HepG2 (cell line): Measurements from ENCODE around the gene NAV3. TPM values are rescaled to one million over a fixed set of nuclear protein-coding genes. Genes with fewer than 3 reads are reported as not detected.

ENCODE experiments used
- ATAC-seq: fragments of 200-7000 bp; cut with Tn5 transposase; 3 replicates; pipeline ENCODE4 v1.9.1; 2020; ENCODE audit warnings: mild to moderate bottlenecking, moderate library complexity
- BruUV-seq: library from RNA; stranded (reverse); fragments of 400-500 nt; replicated peaks from 2 replicates; lab custom pipeline; 2021; lab: Mats Ljungman, UMichigan
- CTCF ChIA-PET: fragments of 300-600 bp; formaldehyde crosslinking; extraction: SDS; loops from one replicate; lab custom pipeline; 2021; ENCODE audit warnings: low total read pairs, inconsistent platforms, low intra/inter-chr PET ratio; lab: Yijun Ruan, JAX
- POLR2A ChIA-PET: fragments of 350-600 bp; sonication (Branson Sonifier 250); formaldehyde crosslinking; loops from one replicate; lab custom pipeline; 2020; ENCODE audit warnings: antibody characterized with exemption, inconsistent platforms; lab: Yijun Ruan, JAX
- DNase-seq: peaks from one replicate; pipeline ENCODE4 v3.0.0-alpha.2; 2015; ENCODE audit warnings: low spot score
- FAIRE-seq: peaks from 3 replicates; lab custom pipeline; 2011; peaks lifted over from hg19 to GRCh38; lab: Jason Lieb, UNC
- H2AFZ ChIP-seq: one replicate; pipeline ENCODE4 v1.6.1; 2011; ENCODE audit warnings: low read length, inconsistent platforms
- H3K27ac ChIP-seq: fragments of 300-600 bp; 3 replicates; pipeline ENCODE4 v1.8.0; 2011; ENCODE audit warnings: mixed run types, mild to moderate bottlenecking, mixed read lengths, low read length, inconsistent platforms; ENCODE audit not compliant: insufficient read depth; ENCODE audit errors: extremely low read length
- H3K27me3 ChIP-seq, 2 experiments: fragments of 200-600 bp in 1 of 2; 2 replicates in 1 of 2; 3 replicates in 1 of 2; pipeline versions ENCODE4 v1.6.0 to v1.8.0; 2011; ENCODE audit warnings: low read length in 2 of 2, mild to moderate bottlenecking in 2 of 2, moderate library complexity in 2 of 2, inconsistent platforms in 1 of 2; ENCODE audit not compliant: insufficient read depth in 2 of 2, control insufficient read depth in 1 of 2
- H3K36me3 ChIP-seq, 2 experiments: fragments of 200-600 bp in 1 of 2; replicated peaks in 1 of 2; 2 replicates in 1 of 2; 3 replicates in 1 of 2; pipeline versions ENCODE4 v1.5.1 to v1.8.0; 2011; ENCODE audit warnings: low read length in 2 of 2, inconsistent platforms in 1 of 2; ENCODE audit not compliant: insufficient read depth in 2 of 2, control insufficient read depth in 1 of 2
- H3K4me1 ChIP-seq: 2 replicates; pipeline ENCODE4 v1.5.1; 2012; ENCODE audit warnings: low read length, inconsistent platforms; ENCODE audit not compliant: insufficient read depth
- H3K4me2 ChIP-seq: 2 replicates; pipeline ENCODE4 v1.6.0; 2011; ENCODE audit warnings: low read depth, low read length, inconsistent platforms
- H3K4me3 ChIP-seq, 3 experiments: fragments of 200-600 bp in 1 of 3; sonication (generic), shearing (Covaris generic) in 1 of 3; replicated peaks in 1 of 3; 2 replicates each; pipeline ENCODE4 v1.5.1; 2011 to 2016; ENCODE audit warnings: low read length in 3 of 3, inconsistent platforms in 2 of 3, low read depth in 2 of 3, mild to moderate bottlenecking in 2 of 3, control low read depth in 1 of 3, mixed read lengths in 1 of 3; ENCODE audit not compliant: insufficient read depth in 1 of 3
- H3K79me2 ChIP-seq: one replicate; pipeline ENCODE4 v1.6.1; 2011; ENCODE audit warnings: low read length, inconsistent platforms; ENCODE audit not compliant: insufficient read depth
- H3K9ac ChIP-seq: 2 replicates; pipeline ENCODE4 v1.6.0; 2011; ENCODE audit warnings: mild to moderate bottlenecking, low read depth, low read length, inconsistent platforms; ENCODE audit not compliant: insufficient read depth
- H3K9me3 ChIP-seq: 2 replicates; pipeline ENCODE4 v1.5.1; 2012; ENCODE audit warnings: mild to moderate bottlenecking, low read length
- H4K20me1 ChIP-seq: 2 replicates; pipeline ENCODE4 v1.6.0; 2011; ENCODE audit warnings: inconsistent platforms, mild to moderate bottlenecking, low read length, moderate library complexity; ENCODE audit not compliant: insufficient read depth
- ARID5B ChIP-seq: IDR thresholded peaks from 2 replicates; pipeline ENCODE4 v1.4.0; 2020; ENCODE audit warnings: mild to moderate bottlenecking, missing genetic modification reagents
- ONECUT2 ChIP-seq: sonication (generic); formaldehyde crosslinking; IDR thresholded peaks from 2 replicates; pipeline ENCODE4 v1.4.0; 2020; ENCODE audit warnings: missing genetic modification reagents
- XBP1 ChIP-seq: sonication (generic); formaldehyde crosslinking; IDR thresholded peaks from 2 replicates; pipeline ENCODE4 v1.5.0; 2020; ENCODE audit warnings: missing genetic modification reagents
- ZMYM2 ChIP-seq: sonication (generic); formaldehyde crosslinking; IDR thresholded peaks from 2 replicates; pipeline ENCODE4 v1.8.0; 2022; ENCODE audit warnings: mild to moderate bottlenecking, missing genetic modification reagents
- ZNF431 ChIP-seq: sonication (generic); formaldehyde crosslinking; IDR thresholded peaks from 2 replicates; pipeline ENCODE4 v1.9.0; 2022; ENCODE audit warnings: missing genetic modification reagents, low read depth, mild to moderate bottlenecking, borderline replicate concordance
- WGBS: methylation state at CpG from one replicate; pipeline ENCODE4 v1.1.6; 2017; ENCODE audit warnings: low lambda C conversion rate; 5-methylcytosine and 5-hydroxymethylcytosine counted together
- in situ Hi-C: cut with HindIII; loops from 2 replicates; pipeline ENCODE4 v1.10.0; 2017; ENCODE audit warnings: low pct_unique_long_range_greater_than_20kb; ENCODE audit not compliant: extremely low pct_ligation_motif_present
- intact Hi-C: fragments of 100-400 bp; cut with micrococcal nuclease; formaldehyde crosslinking; loops from one replicate; pipeline ENCODE4 v1.10.0; 2022; ENCODE audit not compliant: unreplicated experiment
- polyA plus RNA-seq, 8 experiments: library from polyadenylated mRNA; depleted of rRNA in 3 of 8; stranded (reverse) in 7 of 8; unstranded in 1 of 8; fragments of >200 nt; fragmentation: Illumina TruSeq in 4 of 8; extraction: Trizol in 4 of 8; gene quantifications; 2 replicates each; pipeline versions ENCODE4 v1.2.1 to v1.2.3, GENCODE V29; 2011 to 2016; ENCODE audit warnings: low read depth in 4 of 8, missing spikeins in 1 of 8, mixed read lengths in 1 of 8; ENCODE audit not compliant: insufficient read depth in 1 of 8
- total RNA-seq, 5 experiments: library from RNA; depleted of rRNA; stranded (reverse); fragments of >200 nt; fragmentation: Illumina TruSeq; extraction: Trizol; gene quantifications; 2 replicates each; pipeline ENCODE4 v1.2.3, GENCODE V29; 2016; ENCODE audit warnings: low read depth in 1 of 5
- TF ChIP-seq, protein P1 (sequence below): sonication (generic); formaldehyde crosslinking; IDR thresholded peaks from 2 replicates; pipeline ENCODE4 v1.4.0; 2020; ENCODE audit warnings: missing genetic modification reagents, mild to moderate bottlenecking, borderline replicate concordance
- TF ChIP-seq, protein P2 (sequence below): sonication (generic); formaldehyde crosslinking; IDR thresholded peaks from 2 replicates; pipeline ENCODE4 v1.4.0; 2020; ENCODE audit warnings: mild to moderate bottlenecking, low read depth, missing genetic modification reagents
- TF ChIP-seq, protein P3 (sequence below): fragments of 450-650 bp; IDR thresholded peaks from 2 replicates; pipeline ENCODE4 v1.6.1; 2016
- TF ChIP-seq, protein P4 (sequence below): sonication (generic); formaldehyde crosslinking; IDR thresholded peaks from 2 replicates; pipeline ENCODE4 v1.4.0; 2020; ENCODE audit warnings: mild to moderate bottlenecking, missing genetic modification reagents, borderline replicate concordance

NAV3 gene
- total and polyA plus RNA-seq, 2 of the 13 experiments (the other 11 are each of a cell fraction or from before 2014, with no cell fraction given), result 0.01 to 0.18 TPM

GRCh38 chr12:78095623-78096022 is 264.9 kb downstream of the NAV3 start (continued):
- TF ChIP-seq ARID5B (CRISPR knock-in tag), result no peak
- TF ChIP-seq, protein P1, sequence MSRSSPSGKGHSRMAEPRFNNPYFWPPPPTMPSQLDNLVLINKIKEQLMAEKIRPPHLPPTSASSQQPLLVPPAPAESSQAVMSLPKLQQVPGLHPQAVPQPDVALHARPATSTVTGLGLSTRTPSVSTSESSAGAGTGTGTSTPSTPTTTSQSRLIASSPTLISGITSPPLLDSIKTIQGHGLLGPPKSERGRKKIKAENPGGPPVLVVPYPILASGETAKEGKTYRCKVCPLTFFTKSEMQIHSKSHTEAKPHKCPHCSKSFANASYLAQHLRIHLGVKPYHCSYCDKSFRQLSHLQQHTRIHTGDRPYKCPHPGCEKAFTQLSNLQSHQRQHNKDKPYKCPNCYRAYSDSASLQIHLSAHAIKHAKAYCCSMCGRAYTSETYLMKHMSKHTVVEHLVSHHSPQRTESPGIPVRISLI (CRISPR knock-in tag), result no peak

- ChIA-PET POLR2A (no interaction called here), CTCF (no interaction called here)
- Histone ChIP-seq H3K4me2 (no peak overlapping the region), H3K27ac (no peak overlapping the region), H3K36me3 (no peaks in the 10 kb centered on the region), H3K4me3 (no peak overlapping the region), H3K79me2 (no peaks in the 10 kb centered on the region), H4K20me1 (no peaks in the 10 kb centered on the region), H3K9me3 (no peaks in the 10 kb centered on the region), H2AFZ (no peak overlapping the region), H3K4me1 (no peaks in the 10 kb centered on the region), H3K9ac (no peak overlapping the region), H3K27me3 (no peaks in the 10 kb centered on the region)
- DNase-seq, result no peak
- intact Hi-C loops, result no loop called here
- in situ Hi-C loops, result no loop called here
- no peak for ATAC-seq
- no peak for FAIRE-seq
- BruUV-seq, result no TSS peak
- WGBS, result 32% methylated on average over 2 of the region's 2 CpGs
- TF ChIP-seq, protein P2, sequence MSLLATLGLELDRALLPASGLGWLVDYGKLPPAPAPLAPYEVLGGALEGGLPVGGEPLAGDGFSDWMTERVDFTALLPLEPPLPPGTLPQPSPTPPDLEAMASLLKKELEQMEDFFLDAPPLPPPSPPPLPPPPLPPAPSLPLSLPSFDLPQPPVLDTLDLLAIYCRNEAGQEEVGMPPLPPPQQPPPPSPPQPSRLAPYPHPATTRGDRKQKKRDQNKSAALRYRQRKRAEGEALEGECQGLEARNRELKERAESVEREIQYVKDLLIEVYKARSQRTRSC, result no peak
- no peak for TF ChIP-seq ONECUT2 (CRISPR knock-in tag)
- TF ChIP-seq XBP1, result no peak
- TF ChIP-seq, protein P3, sequence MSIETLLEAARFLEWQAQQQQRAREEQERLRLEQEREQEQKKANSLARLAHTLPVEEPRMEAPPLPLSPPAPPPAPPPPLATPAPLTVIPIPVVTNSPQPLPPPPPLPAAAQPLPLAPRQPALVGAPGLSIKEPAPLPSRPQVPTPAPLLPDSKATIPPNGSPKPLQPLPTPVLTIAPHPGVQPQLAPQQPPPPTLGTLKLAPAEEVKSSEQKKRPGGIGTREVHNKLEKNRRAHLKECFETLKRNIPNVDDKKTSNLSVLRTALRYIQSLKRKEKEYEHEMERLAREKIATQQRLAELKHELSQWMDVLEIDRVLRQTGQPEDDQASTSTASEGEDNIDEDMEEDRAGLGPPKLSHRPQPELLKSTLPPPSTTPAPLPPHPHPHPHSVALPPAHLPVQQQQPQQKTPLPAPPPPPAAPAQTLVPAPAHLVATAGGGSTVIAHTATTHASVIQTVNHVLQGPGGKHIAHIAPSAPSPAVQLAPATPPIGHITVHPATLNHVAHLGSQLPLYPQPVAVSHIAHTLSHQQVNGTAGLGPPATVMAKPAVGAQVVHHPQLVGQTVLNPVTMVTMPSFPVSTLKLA, result no peak
- no peak for TF ChIP-seq ZMYM2 (CRISPR knock-in tag)
- TF ChIP-seq, protein P4, sequence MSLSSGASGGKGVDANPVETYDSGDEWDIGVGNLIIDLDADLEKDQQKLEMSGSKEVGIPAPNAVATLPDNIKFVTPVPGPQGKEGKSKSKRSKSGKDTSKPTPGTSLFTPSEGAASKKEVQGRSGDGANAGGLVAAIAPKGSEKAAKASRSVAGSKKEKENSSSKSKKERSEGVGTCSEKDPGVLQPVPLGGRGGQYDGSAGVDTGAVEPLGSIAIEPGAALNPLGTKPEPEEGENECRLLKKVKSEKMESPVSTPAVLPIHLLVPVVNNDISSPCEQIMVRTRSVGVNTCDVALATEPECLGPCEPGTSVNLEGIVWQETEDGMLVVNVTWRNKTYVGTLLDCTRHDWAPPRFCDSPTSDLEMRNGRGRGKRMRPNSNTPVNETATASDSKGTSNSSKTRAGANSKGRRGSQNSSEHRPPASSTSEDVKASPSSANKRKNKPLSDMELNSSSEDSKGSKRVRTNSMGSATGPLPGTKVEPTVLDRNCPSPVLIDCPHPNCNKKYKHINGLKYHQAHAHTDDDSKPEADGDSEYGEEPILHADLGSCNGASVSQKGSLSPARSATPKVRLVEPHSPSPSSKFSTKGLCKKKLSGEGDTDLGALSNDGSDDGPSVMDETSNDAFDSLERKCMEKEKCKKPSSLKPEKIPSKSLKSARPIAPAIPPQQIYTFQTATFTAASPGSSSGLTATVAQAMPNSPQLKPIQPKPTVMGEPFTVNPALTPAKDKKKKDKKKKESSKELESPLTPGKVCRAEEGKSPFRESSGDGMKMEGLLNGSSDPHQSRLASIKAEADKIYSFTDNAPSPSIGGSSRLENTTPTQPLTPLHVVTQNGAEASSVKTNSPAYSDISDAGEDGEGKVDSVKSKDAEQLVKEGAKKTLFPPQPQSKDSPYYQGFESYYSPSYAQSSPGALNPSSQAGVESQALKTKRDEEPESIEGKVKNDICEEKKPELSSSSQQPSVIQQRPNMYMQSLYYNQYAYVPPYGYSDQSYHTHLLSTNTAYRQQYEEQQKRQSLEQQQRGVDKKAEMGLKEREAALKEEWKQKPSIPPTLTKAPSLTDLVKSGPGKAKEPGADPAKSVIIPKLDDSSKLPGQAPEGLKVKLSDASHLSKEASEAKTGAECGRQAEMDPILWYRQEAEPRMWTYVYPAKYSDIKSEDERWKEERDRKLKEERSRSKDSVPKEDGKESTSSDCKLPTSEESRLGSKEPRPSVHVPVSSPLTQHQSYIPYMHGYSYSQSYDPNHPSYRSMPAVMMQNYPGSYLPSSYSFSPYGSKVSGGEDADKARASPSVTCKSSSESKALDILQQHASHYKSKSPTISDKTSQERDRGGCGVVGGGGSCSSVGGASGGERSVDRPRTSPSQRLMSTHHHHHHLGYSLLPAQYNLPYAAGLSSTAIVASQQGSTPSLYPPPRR (CRISPR knock-in tag), result no peak
- TF ChIP-seq ZNF431 (CRISPR knock-in tag), result no peak
These were observed 266.4 kb downstream of the NAV3 start for GRCh38 chr12:78096909-78097597.
